Esophagus muscularis mucosa (tissue), 4 donors: Measurements from ENCODE around the gene ARSG.

ENCODE experiments used
- EP300 ChIP-seq: sonication (generic); formaldehyde crosslinking; IDR thresholded peaks from one replicate; pipeline ENCODE4 v1.6.1; 2017; ENCODE audit warnings: antibody characterized with exemption
- POLR2A ChIP-seq: fragments of 450-650 bp; IDR thresholded peaks from one replicate; pipeline ENCODE4 v1.6.1; 2017; ENCODE audit warnings: antibody characterized with exemption, moderate library complexity, mild to moderate bottlenecking, low read depth
- TF ChIP-seq, protein P1 (sequence below), 3 experiments: fragments of 200-600 bp in 2 of 3; fragments of 450-650 bp in 1 of 3; sonication (generic) in 2 of 3; IDR thresholded peaks; one replicate each; pipeline ENCODE4 v1.5.1; 2017 to 2019; ENCODE audit warnings: antibody characterized with exemption in 3 of 3, mild to moderate bottlenecking in 2 of 3, moderate library complexity in 1 of 3

DNA sequence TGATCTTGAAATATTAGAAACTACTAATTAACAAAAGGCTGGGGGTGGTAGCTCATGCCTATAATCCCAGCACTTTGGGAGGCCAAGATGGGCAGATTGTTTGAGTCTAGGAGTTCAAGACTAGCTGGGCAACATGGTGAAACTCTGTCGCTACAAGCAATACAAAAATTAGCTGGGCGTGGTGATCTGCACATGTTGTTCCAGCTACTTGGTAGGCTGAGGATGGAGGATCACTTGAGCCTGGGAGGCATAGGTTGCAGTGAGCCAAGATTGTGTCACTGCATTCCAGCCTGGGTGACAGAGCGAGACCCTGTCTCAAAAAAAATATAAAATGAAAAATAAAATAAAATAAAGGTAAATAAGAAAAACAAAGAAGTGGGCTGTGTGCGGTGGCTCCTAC, 66.6 kb downstream of the ARSG start:
- TF ChIP-seq, protein P1, sequence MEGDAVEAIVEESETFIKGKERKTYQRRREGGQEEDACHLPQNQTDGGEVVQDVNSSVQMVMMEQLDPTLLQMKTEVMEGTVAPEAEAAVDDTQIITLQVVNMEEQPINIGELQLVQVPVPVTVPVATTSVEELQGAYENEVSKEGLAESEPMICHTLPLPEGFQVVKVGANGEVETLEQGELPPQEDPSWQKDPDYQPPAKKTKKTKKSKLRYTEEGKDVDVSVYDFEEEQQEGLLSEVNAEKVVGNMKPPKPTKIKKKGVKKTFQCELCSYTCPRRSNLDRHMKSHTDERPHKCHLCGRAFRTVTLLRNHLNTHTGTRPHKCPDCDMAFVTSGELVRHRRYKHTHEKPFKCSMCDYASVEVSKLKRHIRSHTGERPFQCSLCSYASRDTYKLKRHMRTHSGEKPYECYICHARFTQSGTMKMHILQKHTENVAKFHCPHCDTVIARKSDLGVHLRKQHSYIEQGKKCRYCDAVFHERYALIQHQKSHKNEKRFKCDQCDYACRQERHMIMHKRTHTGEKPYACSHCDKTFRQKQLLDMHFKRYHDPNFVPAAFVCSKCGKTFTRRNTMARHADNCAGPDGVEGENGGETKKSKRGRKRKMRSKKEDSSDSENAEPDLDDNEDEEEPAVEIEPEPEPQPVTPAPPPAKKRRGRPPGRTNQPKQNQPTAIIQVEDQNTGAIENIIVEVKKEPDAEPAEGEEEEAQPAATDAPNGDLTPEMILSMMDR (IDR thresholded peaks at IDR 0.05) = no peak
- TF ChIP-seq POLR2A (no peak), EP300 (no peak)
